SK-N-SH (cell line): ENCODE results near the gene PRDM11. TPM values are rescaled to one million over a fixed set of nuclear protein-coding genes. Genes with fewer than 3 reads are reported as not detected.

Source experiments
- CTCF ChIA-PET: fragments of 300-600, 350-600 bp; formaldehyde crosslinking; extraction: SDS; loops from one replicate; lab custom pipeline; 2021; lab: Yijun Ruan, JAX
- POLR2A ChIA-PET: fragments of 350-600 bp; sonication (Branson Sonifier 250); formaldehyde crosslinking; extraction: SDS; loops from one replicate; lab custom pipeline; 2020; ENCODE audit warnings: antibody characterized with exemption, inconsistent platforms; lab: Yijun Ruan, JAX
- DNase-seq: peaks from one replicate; pipeline ENCODE4 v3.0.0; 2012
- H2AFZ ChIP-seq: fragments of 200-600 bp; sonication (generic); 2 replicates; pipeline ENCODE4 v1.8.1; 2016; ENCODE audit warnings: antibody characterized with exemption, mild to moderate bottlenecking, low read depth
- H3F3A ChIP-seq: fragments of 200-600 bp; sonication (generic); replicated peaks from 2 replicates; pipeline ENCODE3; 2016; ENCODE audit warnings: antibody characterized with exemption, mild to moderate bottlenecking; ENCODE audit not compliant: insufficient read depth
- H3K27ac ChIP-seq, 2 experiments: fragments of 200-500 bp in 1 of 2; fragments of 200-600 bp in 1 of 2; sonication (Bioruptor generic) in 1 of 2; sonication (generic), shearing (Covaris generic) in 1 of 2; 2 replicates each; pipeline versions ENCODE4 v1.5.1 to v1.6.1; 2014 to 2016; ENCODE audit warnings: low read depth in 2 of 2, inconsistent platforms in 1 of 2, low read length in 1 of 2, mild to moderate bottlenecking in 1 of 2, mixed read lengths in 1 of 2
- H3K27me3 ChIP-seq: fragments of 200-600 bp; sonication (generic), shearing (Covaris generic); 2 replicates; pipeline ENCODE4 v1.6.1; 2016; ENCODE audit warnings: mixed run types; ENCODE audit not compliant: insufficient read depth
- H3K36me3 ChIP-seq, 2 experiments: fragments of 200-500 bp in 1 of 2; fragments of 200-600 bp in 1 of 2; sonication (Bioruptor generic) in 1 of 2; sonication (generic) in 1 of 2; replicated peaks in 1 of 2; 2 replicates each; pipeline versions ENCODE3 to v1.5.1; 2014 to 2016; ENCODE audit warnings: low read length in 1 of 2, mild to moderate bottlenecking in 1 of 2; ENCODE audit not compliant: insufficient read depth in 2 of 2, control insufficient read depth in 1 of 2
- H3K4me1 ChIP-seq, 2 experiments: fragments of 200-500 bp in 1 of 2; fragments of 200-600 bp in 1 of 2; sonication (Bioruptor generic) in 1 of 2; sonication (generic), shearing (Covaris generic) in 1 of 2; 2 replicates each; pipeline versions ENCODE4 v1.5.1 to v1.6.1; 2014 to 2016; ENCODE audit warnings: low read depth in 1 of 2, low read length in 1 of 2, mixed run types in 1 of 2; ENCODE audit not compliant: insufficient read depth in 2 of 2, control insufficient read depth in 1 of 2
- H3K4me2 ChIP-seq: fragments of 200-600 bp; sonication (generic), shearing (Covaris generic); 2 replicates; pipeline ENCODE4 v1.6.1; 2017; ENCODE audit warnings: mixed run types
- H3K4me3 ChIP-seq, 2 experiments: fragments of 200-500 bp in 1 of 2; fragments of 200-600 bp in 1 of 2; sonication (Bioruptor generic) in 1 of 2; sonication (generic), shearing (Covaris generic) in 1 of 2; 2 replicates each; pipeline versions ENCODE4 v1.5.1 to v1.8.1; 2014 to 2016; ENCODE audit warnings: low read depth in 2 of 2, inconsistent platforms in 1 of 2, low read length in 1 of 2, mild to moderate bottlenecking in 1 of 2, mixed read lengths in 1 of 2, moderate library complexity in 1 of 2
- H3K79me2 ChIP-seq: fragments of 200-600 bp; sonication (generic); 2 replicates; pipeline ENCODE4 v1.8.1; 2017; ENCODE audit warnings: mild to moderate bottlenecking; ENCODE audit not compliant: insufficient read depth
- H3K9ac ChIP-seq: fragments of 200-600 bp; sonication (generic); 2 replicates; pipeline ENCODE4 v1.6.1; 2017; ENCODE audit warnings: mixed run types
- H3K9me2 ChIP-seq: fragments of 200-600 bp; sonication (generic); 2 replicates; pipeline ENCODE4 v1.6.1; 2017; ENCODE audit warnings: mixed run types
- H3K9me3 ChIP-seq: fragments of 200-600 bp; sonication (generic); 2 replicates; pipeline ENCODE4 v1.6.1; 2017; ENCODE audit warnings: mixed run types, mild to moderate bottlenecking, moderate library complexity
- H4K20me1 ChIP-seq: fragments of 200-600 bp; sonication (generic); 2 replicates; pipeline ENCODE4 v1.6.1; 2017; ENCODE audit warnings: mild to moderate bottlenecking, mixed run types; ENCODE audit not compliant: insufficient read depth
- CTCF ChIP-seq: fragments of 200-600 bp; sonication (generic); IDR thresholded peaks from 2 replicates; pipeline ENCODE4 v1.6.1; 2017; ENCODE audit warnings: antibody characterized with exemption, mild to moderate bottlenecking, moderate library complexity
- ELF1 ChIP-seq: IDR thresholded peaks from 2 replicates; pipeline ENCODE4 v1.4.0; 2012
- EP300 ChIP-seq, 2 experiments: IDR thresholded peaks; 2 replicates each; pipeline versions ENCODE4 v1.4.0 to v1.6.1; 2012; ENCODE audit warnings: borderline replicate concordance in 1 of 2, low read depth in 1 of 2, low read length in 1 of 2
- EZH2phosphoT487 ChIP-seq: fragments of 200-600 bp; sonication (generic); IDR thresholded peaks from 2 replicates; pipeline ENCODE4 v1.6.1; 2017; ENCODE audit warnings: low read depth, mixed run types, mild to moderate bottlenecking, antibody characterized with exemption, moderate library complexity, borderline replicate concordance
- FOSL2 ChIP-seq: IDR thresholded peaks from 2 replicates; pipeline ENCODE4 v1.4.0; 2012; ENCODE audit warnings: low read depth, mild to moderate bottlenecking, moderate library complexity, borderline replicate concordance
- FOXJ3 ChIP-seq: sonication (generic); formaldehyde crosslinking; IDR thresholded peaks from 2 replicates; pipeline ENCODE4 v1.5.1; 2020; ENCODE audit warnings: mild to moderate bottlenecking, missing genetic modification reagents
- FOXM1 ChIP-seq: IDR thresholded peaks from 2 replicates; pipeline ENCODE4 v1.4.0; 2012; ENCODE audit warnings: low read depth, mild to moderate bottlenecking
- GABPA ChIP-seq: IDR thresholded peaks from 2 replicates; pipeline ENCODE4 v1.4.0; 2012; ENCODE audit warnings: low read depth, mild to moderate bottlenecking
- GATA2 ChIP-seq: sonication (generic); formaldehyde crosslinking; IDR thresholded peaks from 2 replicates; pipeline ENCODE4 v1.5.0; 2020; ENCODE audit warnings: mild to moderate bottlenecking, missing genetic modification reagents
- JUND ChIP-seq: IDR thresholded peaks from 2 replicates; pipeline ENCODE4 v1.4.0; 2012
- MEF2A ChIP-seq: IDR thresholded peaks from 2 replicates; pipeline ENCODE4 v1.4.0; 2012; ENCODE audit warnings: low read depth, borderline replicate concordance
- POLR2AphosphoS5 ChIP-seq: IDR thresholded peaks from 2 replicates; pipeline ENCODE4 v1.6.1; 2012; ENCODE audit warnings: low read depth, low read length
- RFX5 ChIP-seq: IDR thresholded peaks from 2 replicates; pipeline ENCODE4 v1.6.1; 2012; ENCODE audit warnings: mild to moderate bottlenecking, improper control_type of control experiment, low read length
- SIN3A ChIP-seq: IDR thresholded peaks from 2 replicates; pipeline ENCODE4 v1.6.1; 2012; ENCODE audit warnings: low read depth, mild to moderate bottlenecking, low read length, moderate library complexity, borderline replicate concordance
- SMC3 ChIP-seq: IDR thresholded peaks from 2 replicates; pipeline ENCODE4 v1.6.1; 2012; ENCODE audit warnings: low read depth, low read length, improper control_type of control experiment
- USF2 ChIP-seq: fragments of 150-350 bp; IDR thresholded peaks from 2 replicates; pipeline ENCODE4 v1.6.1; 2017; ENCODE audit warnings: antibody characterized with exemption, low read length, low read depth, borderline replicate concordance
- YY1 ChIP-seq: IDR thresholded peaks from 2 replicates; pipeline ENCODE4 v1.4.0; 2012; ENCODE audit warnings: low read depth, mild to moderate bottlenecking
- WGBS: methylation state at CpG from one replicate; pipeline ENCODE4 v1.1.6; 2017; ENCODE audit warnings: low lambda C conversion rate; 5-methylcytosine and 5-hydroxymethylcytosine counted together
- polyA plus RNA-seq, 3 experiments: library from polyadenylated mRNA; depleted of rRNA; stranded (reverse); fragments of >200 nt; gene quantifications; 2 replicates each; pipeline ENCODE4 v1.2.3, GENCODE V29; 2012
- TF ChIP-seq, protein P1 (sequence below): IDR thresholded peaks from 2 replicates; pipeline ENCODE4 v1.4.0; 2012; ENCODE audit warnings: low read depth
- TF ChIP-seq, protein P2 (sequence below): IDR thresholded peaks from 2 replicates; pipeline ENCODE4 v1.6.1; 2012; ENCODE audit warnings: mild to moderate bottlenecking, low read depth, low read length, moderate library complexity
- TF ChIP-seq, protein P3 (sequence below): IDR thresholded peaks from 2 replicates; pipeline ENCODE4 v1.4.0; 2012; ENCODE audit warnings: low read depth, borderline replicate concordance

The PRDM11 gene
- polyA plus RNA-seq, 1 of the 3 experiments (the other 2 are of a cell fraction), result 4.5 TPM

DNA sequence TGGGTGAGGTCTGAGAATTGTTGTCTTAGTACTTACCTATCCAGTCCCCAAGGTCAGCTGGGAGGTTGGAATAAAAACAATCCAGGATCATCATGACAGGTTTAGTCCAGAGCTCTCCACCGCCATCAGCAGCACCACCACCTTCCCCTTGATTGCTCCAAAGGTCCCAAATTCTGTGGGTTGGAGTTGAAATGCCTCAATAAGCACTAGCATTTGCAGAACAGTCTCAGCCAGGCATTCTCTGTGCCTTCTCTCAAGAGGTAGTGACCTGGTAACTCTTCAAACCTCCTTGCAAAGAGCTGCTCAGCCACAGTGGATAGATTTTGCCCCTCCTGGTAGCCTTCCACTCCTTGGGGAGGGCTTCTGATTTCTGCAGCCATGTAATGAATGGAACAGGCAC, 69.6 kb downstream of the PRDM11 start (continued):
- TF ChIP-seq, protein P1, sequence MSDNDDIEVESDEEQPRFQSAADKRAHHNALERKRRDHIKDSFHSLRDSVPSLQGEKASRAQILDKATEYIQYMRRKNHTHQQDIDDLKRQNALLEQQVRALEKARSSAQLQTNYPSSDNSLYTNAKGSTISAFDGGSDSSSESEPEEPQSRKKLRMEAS, result no peak
- TF ChIP-seq FOXJ3 (no peak), CTCF (no peak), EP300 (IDR thresholded peaks at IDR 0.05; ENCODE audit: borderline replicate concordance in 1 of 2, low read depth in 1 of 2, low read length in 1 of 2) (no peak), RFX5 (no peak), EZH2phosphoT487 (no peak)

DNA sequence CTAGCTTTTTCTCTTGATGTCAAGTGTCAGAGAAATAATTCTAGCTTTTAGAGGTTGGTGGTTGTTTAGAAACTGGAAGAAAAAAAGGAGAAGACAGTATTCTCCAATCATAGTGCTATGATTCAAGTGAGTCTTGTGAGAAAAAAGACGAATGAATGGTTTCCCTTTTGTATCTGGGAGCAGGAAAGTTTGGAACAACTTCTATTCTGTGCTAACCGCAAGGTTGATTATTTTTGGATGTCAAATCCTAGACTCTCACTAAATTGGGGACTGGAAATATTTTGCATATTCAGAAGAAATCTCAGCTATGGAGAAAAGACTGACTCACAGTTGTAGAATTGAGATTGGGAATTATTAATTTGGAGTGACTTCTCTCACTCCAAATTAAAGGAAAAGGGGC, 70.5 kb downstream of the PRDM11 start:
- no peak overlapping the region for H3K4me3 ChIP-seq
- no peaks in the 10 kb centered on the region for H3K79me2 ChIP-seq
- ChIA-PET CTCF (interaction anchor here (1.1 to 2.5 kb wide), 3 partner anchors 10 to 34 kb away, joined by 3 to 10 read pairs (median 5); no protein-coding TSS in a partner anchor), POLR2A (no interaction called here)
- H3K9me2 ChIP-seq, result no peaks in the 10 kb centered on the region
- peaks cover 0 to 7% of the 10 kb centered on the region in 2 experiments for H3K36me3 ChIP-seq
- H3K27ac ChIP-seq, result no peak overlapping the region
- no peaks in the 10 kb centered on the region for H4K20me1 ChIP-seq
- H3K9me3 ChIP-seq, result no peaks in the 10 kb centered on the region
- H3K4me2 ChIP-seq, result no peak overlapping the region
- H3K9ac ChIP-seq, result no peak overlapping the region
- no peak overlapping the region for H2AFZ ChIP-seq
- DNase-seq, result no peak
- H3F3A ChIP-seq, result no peaks in the 10 kb centered on the region
- no peaks in the 10 kb centered on the region for H3K27me3 ChIP-seq
- 86% methylated on average over 2 of the region's 2 CpGs for WGBS
- H3K4me1 ChIP-seq, result no peaks in the 10 kb centered on the region
- TF ChIP-seq FOXM1, result no peak
- TF ChIP-seq EZH2phosphoT487, result no peak
- TF ChIP-seq FOSL2, result no peak
- TF ChIP-seq JUND, result no peak
- no peak for TF ChIP-seq GABPA
- no peak for TF ChIP-seq YY1
- no peak for TF ChIP-seq POLR2AphosphoS5
- TF ChIP-seq, protein P2, sequence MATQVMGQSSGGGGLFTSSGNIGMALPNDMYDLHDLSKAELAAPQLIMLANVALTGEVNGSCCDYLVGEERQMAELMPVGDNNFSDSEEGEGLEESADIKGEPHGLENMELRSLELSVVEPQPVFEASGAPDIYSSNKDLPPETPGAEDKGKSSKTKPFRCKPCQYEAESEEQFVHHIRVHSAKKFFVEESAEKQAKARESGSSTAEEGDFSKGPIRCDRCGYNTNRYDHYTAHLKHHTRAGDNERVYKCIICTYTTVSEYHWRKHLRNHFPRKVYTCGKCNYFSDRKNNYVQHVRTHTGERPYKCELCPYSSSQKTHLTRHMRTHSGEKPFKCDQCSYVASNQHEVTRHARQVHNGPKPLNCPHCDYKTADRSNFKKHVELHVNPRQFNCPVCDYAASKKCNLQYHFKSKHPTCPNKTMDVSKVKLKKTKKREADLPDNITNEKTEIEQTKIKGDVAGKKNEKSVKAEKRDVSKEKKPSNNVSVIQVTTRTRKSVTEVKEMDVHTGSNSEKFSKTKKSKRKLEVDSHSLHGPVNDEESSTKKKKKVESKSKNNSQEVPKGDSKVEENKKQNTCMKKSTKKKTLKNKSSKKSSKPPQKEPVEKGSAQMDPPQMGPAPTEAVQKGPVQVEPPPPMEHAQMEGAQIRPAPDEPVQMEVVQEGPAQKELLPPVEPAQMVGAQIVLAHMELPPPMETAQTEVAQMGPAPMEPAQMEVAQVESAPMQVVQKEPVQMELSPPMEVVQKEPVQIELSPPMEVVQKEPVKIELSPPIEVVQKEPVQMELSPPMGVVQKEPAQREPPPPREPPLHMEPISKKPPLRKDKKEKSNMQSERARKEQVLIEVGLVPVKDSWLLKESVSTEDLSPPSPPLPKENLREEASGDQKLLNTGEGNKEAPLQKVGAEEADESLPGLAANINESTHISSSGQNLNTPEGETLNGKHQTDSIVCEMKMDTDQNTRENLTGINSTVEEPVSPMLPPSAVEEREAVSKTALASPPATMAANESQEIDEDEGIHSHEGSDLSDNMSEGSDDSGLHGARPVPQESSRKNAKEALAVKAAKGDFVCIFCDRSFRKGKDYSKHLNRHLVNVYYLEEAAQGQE, result no peak
- no peak for TF ChIP-seq GATA2
- no peak for TF ChIP-seq SIN3A
- TF ChIP-seq CTCF, result no peak
- TF ChIP-seq RFX5, result no peak
- TF ChIP-seq FOXJ3, result no peak
- TF ChIP-seq SMC3, result no peak
- no peak for TF ChIP-seq ELF1
- TF ChIP-seq, protein P3, sequence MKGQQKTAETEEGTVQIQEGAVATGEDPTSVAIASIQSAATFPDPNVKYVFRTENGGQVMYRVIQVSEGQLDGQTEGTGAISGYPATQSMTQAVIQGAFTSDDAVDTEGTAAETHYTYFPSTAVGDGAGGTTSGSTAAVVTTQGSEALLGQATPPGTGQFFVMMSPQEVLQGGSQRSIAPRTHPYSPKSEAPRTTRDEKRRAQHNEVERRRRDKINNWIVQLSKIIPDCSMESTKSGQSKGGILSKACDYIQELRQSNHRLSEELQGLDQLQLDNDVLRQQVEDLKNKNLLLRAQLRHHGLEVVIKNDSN, result no peak
- TF ChIP-seq MEF2A, result no peak
- no peak for TF ChIP-seq USF2
